OCI-LY1 (cell line): ENCODE data around the gene AP2A2.

Experiments
- CTCF ChIP-seq: fragments of 200-600 bp; sonication (generic), shearing (Covaris generic); IDR thresholded peaks from 2 replicates; pipeline ENCODE4 v1.5.1; 2017; ENCODE audit warnings: mild to moderate bottlenecking, antibody characterized with exemption, low read length, moderate library complexity, mixed read lengths
- EZH2 ChIP-seq: fragments of 200-600 bp; sonication (generic), shearing (Covaris generic); IDR thresholded peaks from 2 replicates; pipeline ENCODE4 v1.8.0; 2017; ENCODE audit warnings: borderline replicate concordance, mixed run types, mild to moderate bottlenecking, antibody characterized with exemption, low read length, moderate library complexity, mixed read lengths

DNA sequence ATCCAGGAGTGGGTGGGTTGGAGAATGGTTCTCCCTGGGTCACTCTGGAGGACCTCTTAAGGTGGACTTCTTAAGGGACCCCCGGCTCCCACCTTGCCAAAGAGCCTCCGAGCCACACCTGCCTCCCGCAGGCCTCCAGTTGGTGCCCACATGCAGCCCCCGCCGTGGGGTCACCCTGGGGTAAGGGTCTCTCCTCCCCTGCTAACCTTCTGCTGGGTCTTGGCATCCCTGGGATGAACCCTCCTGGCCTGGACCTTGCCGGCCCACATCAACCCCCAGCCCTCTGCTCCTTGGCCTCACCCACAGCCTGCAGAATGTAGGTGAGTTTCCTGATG is 123.4 kb downstream of the AP2A2 start:
- TF ChIP-seq CTCF = no peak
- TF ChIP-seq EZH2 = no peak
